ENCODE measurements around the gene EFR3B.
A peak's percentile ranks its signal among the peaks of the same experiment; 100 is the strongest.
"Not testable (repeated sequence)": the region's sequence is repeated elsewhere in the genome, so short reads cannot be mapped to it uniquely, and the experiment has no call there.

EFR3B gene

DNA sequence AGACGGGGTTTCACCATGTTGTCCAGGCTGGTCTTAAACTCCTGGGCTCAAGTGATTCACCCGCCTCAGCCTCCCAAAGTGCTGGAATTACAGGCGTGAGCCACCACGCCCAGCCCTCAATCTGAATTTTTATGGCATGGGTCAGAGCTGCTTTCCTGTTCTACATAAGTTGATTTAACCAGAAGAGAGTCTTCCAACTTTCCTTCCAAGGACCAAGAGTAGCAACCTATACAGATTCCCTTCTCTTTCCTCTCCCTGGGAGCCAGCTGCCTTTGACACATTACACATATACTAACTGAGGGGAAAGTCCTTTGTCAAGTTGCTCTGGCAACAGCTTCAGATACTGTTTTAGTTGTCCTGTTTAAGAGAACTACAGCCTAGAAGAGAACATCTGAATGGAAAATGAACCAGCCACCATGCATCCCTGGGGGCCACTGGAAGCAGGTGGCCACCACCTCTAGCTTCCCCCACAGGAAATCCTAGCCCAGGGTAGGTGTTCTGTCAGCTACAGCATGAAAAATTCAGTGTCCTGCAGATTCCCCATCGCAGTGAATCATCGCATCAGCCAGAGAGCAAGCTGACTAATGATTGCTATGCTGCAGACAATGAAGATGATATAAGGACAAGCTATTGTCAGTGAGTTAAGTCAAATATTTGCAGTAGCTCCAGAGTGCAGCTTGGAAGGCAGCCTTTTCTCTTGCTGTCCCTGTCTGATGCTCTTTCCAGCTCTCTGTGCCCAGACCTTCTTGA lies 63.6 kb downstream of the EFR3B start:
- DNase-seq (ENCODE audit: low spot score): peak; percentile 89

DNA sequence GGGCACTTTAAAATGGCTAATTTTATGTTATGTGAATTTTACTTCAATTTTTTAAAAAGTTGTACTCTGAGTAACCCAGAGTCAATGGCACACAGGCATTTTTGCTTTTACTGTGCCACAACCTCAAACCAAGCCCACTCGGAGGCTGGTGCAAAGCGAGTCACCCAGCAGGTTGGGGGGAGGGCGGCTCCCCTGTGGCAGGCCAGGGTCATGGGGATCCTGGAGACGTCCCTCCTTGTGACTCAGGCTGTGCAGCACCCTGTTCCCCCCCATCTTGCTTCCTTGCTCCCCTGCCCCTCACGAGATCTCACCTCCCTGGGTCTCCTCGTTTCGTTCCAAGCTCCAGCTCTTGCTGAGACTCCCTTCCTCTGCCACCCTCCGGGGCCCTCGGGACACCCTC lies 67.9 kb downstream of the EFR3B start:
- no peak for DNase-seq (ENCODE audit: low spot score)

DNA sequence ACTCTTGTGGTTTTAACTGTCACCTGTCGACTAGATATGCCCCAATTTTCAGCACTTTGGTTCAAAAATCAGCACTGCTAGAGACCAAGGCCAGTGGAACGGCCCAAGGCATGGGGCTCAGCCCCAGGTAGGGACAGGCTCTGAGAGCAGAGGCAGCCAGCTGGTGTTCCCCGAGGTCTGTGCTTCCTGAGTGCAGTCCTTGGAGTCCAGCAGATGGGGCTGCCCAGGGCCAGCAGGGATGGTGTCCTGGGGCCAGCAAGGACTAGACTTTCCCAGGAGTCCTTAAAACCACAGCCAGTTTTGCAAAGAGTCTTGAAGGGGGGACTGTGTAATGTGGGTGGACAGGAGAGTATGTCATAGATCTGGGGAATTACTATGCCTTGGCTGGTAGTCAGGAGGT lies 70.2 kb downstream of the EFR3B start:
- DNase-seq (ENCODE audit: low spot score): no peak

DNA sequence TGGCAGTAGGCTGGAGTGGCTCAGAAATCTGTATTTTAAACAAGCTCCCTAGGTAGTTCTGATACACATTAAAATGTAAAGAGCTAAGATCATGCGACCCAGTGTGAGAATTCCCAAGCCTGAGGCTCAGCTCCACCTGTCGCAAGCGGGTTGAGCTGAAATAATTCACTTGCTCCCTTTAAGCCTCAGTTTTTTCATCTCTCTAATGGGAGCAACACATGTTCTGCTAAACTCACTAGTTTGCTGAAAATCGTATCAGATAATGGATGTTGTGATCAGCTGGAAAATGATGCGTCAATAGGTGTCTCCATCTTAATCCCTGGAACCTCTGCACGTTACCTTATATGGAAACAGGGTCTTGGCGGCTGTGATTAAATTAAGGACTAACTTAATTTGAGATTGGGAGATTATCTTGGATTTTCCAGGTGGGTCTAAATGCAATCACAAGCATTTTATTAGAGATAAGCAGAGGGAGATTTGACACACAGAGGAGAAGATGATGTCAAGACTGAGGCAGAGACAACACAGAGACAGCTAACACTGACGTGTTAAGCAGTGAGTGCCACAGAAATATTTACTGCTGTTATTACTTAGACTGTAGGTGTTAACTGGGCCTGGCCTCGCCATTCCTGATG lies 73.5 kb downstream of the EFR3B start:
- DNase-seq (ENCODE audit: low spot score): no peak

DNA sequence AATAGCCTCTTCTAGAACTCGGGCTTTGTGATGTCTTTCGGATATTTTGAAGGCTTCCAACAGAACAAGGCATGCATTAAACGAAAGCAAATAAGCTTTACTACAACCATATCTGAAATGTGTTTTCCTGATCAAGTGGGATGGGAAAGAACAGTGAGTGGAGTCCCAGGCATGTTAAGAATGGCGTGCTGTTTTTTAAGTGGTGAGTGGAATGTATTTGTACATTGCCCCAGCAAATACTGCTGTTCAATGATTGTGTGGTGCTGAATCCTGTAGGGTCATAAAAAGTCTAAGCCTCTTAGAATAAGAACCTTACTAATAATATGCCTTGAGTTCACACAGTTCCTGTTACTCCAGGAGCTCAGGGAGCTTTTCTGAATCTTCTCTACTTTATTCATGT lies 74.0 kb downstream of the EFR3B start:
- DNase-seq (ENCODE audit: low spot score): no peak

DNA sequence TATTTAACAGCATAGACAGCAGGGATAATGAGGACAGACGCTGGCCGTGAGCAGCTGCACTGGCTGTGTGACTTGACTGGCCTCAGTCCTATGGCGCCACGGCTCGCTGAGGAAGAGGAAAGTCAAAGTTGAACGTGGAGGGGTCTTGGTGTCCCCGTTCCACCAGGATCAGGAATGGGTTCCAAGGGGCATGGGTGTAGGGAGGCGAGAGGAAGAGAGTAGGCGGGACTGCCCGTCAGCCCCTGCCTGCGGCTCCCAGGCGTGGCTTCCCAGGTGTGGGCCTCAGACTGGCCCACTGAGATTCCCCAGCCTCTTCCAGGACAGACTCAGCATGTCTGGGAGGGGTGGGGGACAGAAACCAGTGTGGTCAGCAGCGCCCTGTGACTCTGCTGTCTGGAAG lies 75.1 kb downstream of the EFR3B start:
- no peak for DNase-seq (ENCODE audit: low spot score)

DNA sequence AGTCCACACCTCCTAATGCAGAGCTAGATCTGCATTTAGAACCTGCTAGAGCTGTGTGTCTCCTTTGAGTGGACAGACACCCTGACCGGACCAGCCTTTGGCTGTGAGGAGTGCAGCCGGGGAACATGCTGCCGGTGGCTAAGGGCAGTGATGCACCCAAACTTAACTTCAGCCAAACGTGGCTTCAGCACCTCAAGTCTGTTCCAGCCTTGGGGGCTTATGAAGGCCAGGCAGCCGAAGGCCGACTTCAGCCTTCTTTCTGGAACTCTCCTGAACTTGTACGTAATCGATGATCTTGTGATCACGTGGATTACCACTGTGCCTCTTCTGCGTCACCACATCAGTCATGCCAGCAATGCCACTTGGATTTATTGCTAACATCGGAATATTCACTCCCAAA lies 77.4 kb downstream of the EFR3B start:
- no peak for DNase-seq (ENCODE audit: low spot score)

DNA sequence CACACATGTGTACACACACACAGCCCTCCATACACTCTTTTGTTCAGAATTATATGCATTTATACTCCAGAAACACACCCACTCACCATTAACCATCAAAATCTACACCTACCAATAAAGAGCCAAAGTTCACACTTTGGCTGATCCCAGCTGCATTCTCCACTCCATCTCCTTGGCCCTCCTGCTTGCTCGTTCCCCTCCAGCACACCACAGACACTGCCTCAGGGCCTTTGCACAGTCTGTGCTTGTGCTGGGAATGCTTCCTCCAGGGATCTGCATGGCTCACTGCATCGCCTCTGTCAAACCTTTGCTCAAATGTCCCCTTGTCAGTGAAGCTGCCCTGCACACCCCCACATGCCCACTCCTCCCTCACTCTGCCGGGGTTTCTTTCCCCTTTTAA lies 80.5 kb downstream of the EFR3B start:
- DNase-seq (ENCODE audit: low spot score): no peak

DNA sequence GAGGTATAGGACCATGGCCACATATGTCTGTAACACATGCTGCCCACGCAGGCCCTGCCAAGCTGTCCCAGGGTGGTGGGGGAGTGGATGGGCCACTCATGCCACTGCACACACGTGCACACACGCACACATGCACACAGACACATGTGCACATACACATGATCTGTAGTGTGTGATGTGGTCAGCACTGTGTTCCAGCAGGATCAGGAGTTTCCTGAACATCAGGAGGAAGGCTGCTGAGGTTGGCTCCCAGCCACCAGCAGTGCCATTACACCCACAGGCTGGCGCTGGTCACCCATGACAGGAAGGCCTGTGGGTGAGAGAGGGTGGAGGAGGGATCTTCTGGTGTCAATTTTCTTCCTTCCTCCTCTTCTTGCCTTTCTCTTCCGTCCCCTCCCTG lies 81.8 kb downstream of the EFR3B start:
- DNase-seq (ENCODE audit: low spot score): peak; percentile 10

DNA sequence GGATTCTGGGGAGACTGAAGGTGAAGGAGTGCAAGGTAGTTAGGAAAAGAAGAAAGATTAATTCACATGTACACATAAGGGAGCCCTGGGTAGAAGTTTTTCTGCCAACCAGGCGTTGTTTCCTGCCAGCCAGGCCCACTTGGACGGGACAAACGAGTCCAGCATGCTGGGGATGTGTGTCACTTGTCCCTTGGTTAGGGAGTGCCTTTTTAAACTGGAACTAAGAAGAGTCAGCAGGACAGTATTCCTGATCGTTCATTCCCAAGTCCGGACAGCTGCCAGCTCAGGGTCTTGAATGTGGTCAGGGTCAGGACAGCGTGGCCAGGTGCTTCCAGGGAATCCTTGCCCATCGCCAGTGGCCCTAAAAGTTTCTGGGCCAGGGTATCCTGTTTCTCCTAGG lies 83.3 kb downstream of the EFR3B start:
- DNase-seq (ENCODE audit: low spot score): no peak

DNA sequence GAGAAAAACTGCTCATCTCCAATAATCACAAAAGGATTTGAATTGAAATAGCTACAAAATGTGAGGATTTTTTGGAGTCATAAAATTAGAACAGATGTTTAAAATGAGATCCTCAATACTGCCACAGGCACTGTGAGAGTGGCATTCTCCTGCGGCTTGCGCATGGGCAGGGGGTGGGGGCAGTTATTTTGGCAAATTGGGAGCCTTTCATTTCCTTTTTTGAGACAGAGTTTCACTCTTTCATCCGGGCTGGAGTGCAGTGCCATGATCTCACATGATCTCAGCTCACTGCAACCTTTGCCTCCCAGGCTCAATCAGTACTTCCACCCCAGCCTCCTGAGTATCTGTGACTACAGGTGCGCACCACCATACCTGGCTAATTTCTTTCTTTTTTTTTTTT lies 84.1 kb downstream of the EFR3B start:
- no peak for DNase-seq (ENCODE audit: low spot score)

DNA sequence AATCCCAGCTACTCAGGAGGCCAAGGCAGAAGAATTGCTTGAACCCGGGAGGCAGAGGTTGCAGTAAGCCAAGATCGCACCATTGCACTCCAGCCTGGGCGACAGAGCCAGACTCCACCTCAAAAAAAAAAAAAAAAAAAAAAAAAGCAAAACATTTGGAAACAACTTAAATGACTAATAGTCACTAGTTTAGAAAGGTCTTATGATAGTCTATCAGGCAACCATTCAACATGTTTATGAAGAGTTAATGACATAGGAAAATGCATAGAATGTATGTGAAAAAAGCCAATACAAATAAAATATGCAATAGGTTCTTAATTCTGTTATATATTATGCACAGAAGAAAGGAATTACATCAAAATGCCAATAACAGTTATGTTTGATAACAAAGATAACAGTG lies 85.2 kb downstream of the EFR3B start:
- DNase-seq (ENCODE audit: low spot score): not testable (repeated sequence)

DNA sequence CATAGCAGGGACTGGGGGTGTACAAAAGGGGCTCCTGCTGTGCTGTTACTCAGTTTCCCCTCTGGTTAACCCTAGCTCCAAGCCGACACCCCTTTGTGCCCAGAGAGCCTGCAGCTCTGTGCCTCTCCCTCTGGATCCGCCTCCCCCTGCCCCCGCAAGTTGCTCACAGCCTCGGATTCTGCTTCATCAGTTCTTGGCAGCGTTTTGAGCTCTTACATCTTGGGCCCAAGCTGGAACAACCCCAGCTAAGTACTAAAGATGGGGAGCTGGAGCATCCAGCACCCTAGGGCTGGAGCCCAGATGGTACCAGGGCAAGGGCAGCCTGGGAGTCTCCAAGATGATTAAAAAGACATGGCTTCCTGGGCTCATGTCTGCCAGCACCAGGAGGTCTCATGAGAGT lies 85.8 kb downstream of the EFR3B start:
- DNase-seq (ENCODE audit: low spot score): no peak

DNA sequence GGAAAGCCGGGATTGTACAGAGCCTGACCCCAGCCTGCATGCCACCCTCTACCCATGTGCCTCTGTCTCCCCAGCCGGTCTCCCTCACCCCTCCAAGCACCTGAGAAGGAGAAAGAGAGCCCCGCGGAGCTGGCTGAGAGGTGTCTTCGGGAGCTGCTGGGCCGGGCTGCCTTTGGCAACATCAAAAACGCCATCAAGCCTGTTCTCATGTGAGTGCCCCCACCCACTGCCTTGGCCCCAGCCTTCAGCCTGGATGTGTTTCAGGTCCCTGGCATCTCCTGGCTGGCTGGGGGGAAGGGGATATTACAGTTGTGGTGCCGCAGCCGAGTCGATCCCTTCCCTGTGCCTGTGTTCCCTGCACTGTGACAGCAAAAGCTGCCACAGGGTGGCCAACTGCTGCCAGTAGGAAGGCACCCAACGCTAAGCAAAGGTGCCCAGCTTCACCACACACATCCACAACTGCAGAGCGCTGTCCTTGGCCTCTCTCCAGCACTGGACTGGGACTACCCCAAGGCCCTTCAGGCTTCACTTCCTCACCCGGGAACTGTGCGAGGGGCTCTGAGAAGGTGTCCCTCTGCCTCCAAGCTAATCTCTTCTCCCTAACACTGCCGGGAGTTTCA lies 88.1 kb downstream of the EFR3B start:
- DNase-seq (ENCODE audit: low spot score): no peak

DNA sequence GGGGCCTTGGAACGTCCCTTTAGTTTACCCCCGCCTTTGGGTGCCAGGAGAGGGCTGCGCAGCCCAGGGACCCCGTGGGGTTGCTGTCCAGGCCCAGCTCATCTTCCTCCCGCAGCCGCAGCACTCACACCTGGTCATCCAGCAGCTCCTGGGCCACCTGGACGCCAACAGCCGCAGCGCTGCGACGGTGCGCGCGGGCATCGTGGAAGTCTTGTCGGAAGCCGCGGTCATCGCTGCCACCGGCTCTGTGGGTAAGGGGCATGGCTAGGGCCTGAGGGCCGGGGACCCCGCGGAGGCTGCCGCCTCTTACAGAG lies 89.3 kb downstream of the EFR3B start:
- DNase-seq (ENCODE audit: low spot score): no peak

DNA sequence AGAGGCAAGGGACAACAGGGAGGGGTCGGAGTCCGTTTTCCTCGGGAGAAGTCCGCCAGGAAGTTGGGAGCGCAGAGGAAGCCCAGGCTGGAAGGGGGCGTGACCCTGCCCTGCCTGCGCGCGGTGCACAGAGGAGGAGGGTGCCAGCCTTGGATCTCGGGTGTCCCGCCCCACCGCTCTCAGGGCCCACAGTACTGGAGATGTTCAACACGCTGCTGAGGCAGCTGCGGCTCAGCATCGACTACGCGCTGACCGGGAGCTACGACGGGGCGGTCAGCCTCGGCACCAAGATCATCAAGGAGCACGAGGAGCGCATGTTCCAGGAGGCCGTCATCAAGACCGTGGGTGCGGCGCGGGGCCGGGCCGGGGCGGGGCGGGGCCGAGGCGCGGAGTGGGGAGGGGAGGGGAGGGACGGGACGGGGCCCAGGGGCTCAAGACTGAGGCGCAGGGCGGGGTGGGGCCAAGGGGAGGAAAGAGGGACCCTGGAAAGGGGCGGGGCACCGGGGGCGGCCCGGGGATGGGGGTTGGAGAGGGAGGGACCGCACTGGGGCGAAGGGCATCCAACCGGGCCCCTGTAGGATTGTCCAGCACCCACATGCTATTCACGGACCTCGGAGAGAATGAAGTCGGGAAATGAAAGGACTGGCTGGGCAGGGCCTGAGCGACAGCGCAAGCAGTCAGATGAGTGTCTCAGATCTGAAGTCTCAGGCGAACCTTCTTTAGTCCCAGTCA lies 89.9 kb downstream of the EFR3B start:
- no peak for DNase-seq (ENCODE audit: low spot score)

DNA sequence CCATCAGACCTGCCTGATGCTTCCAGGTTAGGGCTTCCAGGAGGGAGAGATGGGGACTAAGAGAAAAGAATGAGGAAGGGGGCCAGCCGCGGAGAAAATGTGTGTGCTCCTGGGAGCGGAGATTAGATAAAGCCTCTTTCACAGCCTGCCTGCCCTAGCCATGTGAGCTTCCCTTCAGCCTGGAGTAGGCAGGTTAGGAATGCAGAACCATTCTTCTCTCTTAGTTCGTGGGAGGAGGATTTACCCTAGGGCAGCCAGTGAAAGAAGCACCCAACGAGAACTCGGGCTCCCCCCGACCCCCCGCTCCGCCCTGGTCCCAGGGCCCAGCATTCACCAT lies 90.4 kb downstream of the EFR3B start:
- DNase-seq (ENCODE audit: low spot score): no peak

DNA sequence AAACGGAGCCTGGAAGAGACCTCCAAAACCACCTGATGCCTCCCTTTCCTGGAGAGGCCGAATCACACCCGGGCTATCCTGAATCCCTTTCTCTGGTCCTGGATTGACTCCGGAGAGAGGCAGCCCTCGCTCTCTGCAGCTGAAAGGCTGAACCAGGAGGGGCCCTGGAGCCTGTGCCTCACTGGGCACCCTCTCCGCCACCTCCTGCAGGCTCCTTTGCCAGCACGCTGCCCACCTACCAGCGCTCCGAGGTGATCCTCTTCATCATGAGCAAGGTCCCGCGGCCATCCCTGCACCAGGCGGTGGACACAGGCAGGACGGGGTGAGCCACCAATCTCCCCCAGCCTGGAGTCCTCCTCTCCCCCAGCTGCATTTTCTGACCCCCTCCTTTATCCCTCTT lies 90.8 kb downstream of the EFR3B start:
- DNase-seq (ENCODE audit: low spot score): no peak

DNA sequence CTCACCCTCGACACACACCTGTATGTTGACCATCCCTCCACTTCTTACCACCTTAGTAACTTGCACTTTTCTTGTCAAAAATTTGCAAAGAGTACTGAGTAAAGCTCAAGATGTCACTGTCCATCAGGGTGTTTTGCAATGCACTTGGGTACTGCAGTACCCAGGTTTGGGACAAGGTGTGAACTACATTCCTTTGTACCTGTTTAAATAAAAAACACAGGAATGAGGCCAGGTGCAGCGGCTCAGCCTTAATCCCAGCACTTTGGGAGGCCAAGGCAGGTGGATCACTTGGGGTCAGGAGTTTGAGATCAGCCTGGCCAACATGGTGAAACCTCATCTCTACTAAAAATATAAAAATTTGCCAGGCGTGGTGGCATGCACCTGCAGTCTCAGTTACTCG lies 98.7 kb downstream of the EFR3B start:
- DNase-seq (ENCODE audit: low spot score): not testable (repeated sequence)

DNA sequence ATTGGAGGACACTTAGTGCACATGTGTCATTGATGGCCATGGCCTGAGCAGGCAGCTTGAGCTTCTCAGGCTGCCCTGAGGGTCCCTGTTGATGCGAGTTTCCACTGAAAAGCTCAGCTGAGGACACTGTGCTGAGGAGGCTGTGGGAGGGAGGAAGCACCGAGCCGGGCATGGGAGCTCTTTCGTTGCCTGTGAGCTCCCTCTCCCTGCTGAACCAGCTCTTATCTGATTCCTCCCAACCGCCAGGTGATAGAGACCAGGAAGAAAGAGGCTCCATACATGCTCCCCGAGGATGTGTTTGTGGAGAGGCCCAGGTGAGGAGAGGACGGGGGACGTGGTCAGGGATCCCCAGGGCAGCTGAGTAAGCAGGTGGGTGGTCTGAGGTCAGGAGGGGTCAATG lies 99.2 kb downstream of the EFR3B start:
- no peak for DNase-seq (ENCODE audit: low spot score)

DNA sequence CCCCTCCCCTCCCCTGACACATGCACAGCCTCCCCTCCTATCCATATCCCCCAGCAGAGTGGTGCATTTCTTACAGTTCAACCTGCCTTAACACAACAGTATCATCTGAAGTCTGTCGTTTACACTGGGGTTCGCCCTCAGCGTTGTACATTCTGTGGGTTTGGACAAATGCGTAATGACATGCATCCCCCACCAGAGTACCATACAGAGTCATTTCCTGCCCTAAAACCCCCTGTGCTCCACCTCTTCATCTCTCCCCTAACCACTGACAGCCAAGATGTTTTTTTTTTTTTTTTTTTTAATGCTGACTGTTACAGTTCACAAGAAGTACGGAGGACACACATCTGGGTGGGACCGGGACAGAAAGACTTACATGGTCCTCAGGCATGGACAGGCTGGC lies 103.9 kb downstream of the EFR3B start:
- DNase-seq (ENCODE audit: low spot score): no peak

DNA sequence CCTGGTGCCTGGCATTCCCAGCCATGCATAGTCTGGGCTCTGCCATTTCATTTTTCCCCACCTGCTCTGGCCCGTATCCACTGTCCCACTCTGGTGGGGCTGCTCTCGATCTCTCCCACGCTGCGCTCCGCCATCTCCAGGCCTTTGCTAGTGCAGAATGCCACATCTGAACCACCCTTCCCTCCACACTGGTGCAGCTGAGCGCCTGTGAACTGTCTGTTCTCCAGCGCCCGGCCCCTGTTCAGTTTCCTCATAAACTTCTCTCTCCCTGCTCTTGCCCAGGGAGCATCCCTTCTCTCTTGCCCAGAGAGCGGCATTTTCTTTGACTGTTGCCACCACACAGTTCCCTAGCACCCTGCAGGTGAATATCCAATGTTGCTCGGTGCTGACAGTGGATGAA lies 105.0 kb downstream of the EFR3B start:
- DNase-seq (ENCODE audit: low spot score): no peak

DNA sequence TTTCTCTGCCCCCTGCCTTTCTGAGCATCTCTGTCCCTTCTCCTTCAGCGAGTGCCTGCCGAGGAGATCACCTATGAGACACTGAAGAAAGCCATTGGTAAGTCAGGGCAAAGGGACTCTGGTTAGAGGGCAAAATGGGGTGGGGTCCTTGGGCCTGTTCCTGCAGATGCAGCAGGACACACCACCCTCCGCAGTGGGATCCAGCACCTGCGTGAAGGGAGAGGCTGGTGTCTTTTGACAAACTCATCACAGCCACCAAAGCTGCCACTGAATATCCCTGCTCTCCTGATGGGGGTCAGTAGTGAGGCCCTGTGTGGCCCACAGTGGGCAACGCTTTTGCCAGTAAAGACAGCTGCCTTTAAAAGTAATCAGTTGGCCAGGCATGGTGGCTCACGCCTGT lies 107.8 kb downstream of the EFR3B start:
- no peak for DNase-seq (ENCODE audit: low spot score)

Data from kidney tubule cell (primary cell).